ENCODE measurements around the gene FAM163A.
A peak's percentile ranks its signal among the peaks of the same experiment; 100 is the strongest.

The FAM163A gene

GRCh38 chr1:179709841-179710329 lies 33.2 kb upstream of the FAM163A start:
- POLR2A ChIA-PET = no interaction called here
- CTCF ChIA-PET = interaction anchor here (12.5 kb wide), 1 partner anchor 102 kb away, joined by 288 read pairs; no protein-coding TSS in a partner anchor
- peak; percentile 87 for TF ChIP-seq ELF4 (IDR thresholded peaks at IDR 0.05)
- TF ChIP-seq FOXK2 (IDR thresholded peaks at IDR 0.05) = no peak
- no peak for DNase-seq (ENCODE audit: extremely low spot score)

- ChIA-PET POLR2A (no interaction called here), CTCF (interaction anchor here (0.7 to 1.2 kb wide), 2 partner anchors 8 to 96 kb away, joined by 3 read pairs; no protein-coding TSS in a partner anchor)
- no peak for DNase-seq (ENCODE audit: extremely low spot score)
- TF ChIP-seq ZNF384 (IDR thresholded peaks at IDR 0.05) (no peak), NFRKB (IDR thresholded peaks at IDR 0.05) (no peak), TARDBP (IDR thresholded peaks at IDR 0.05) (no peak), FOXM1 (IDR thresholded peaks at IDR 0.05; ENCODE audit: borderline replicate concordance) (no peak), CTBP1 (IDR thresholded peaks at IDR 0.05; ENCODE audit: borderline replicate concordance) (no peak), FOXK2 (IDR thresholded peaks at IDR 0.05) (no peak)
- TF ChIP-seq, protein P1, sequence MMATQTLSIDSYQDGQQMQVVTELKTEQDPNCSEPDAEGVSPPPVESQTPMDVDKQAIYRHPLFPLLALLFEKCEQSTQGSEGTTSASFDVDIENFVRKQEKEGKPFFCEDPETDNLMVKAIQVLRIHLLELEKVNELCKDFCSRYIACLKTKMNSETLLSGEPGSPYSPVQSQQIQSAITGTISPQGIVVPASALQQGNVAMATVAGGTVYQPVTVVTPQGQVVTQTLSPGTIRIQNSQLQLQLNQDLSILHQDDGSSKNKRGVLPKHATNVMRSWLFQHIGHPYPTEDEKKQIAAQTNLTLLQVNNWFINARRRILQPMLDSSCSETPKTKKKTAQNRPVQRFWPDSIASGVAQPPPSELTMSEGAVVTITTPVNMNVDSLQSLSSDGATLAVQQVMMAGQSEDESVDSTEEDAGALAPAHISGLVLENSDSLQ (IDR thresholded peaks at IDR 0.05) = no peak
Measured at GRCh38 chr1:179714159-179714558, 28.9 kb upstream of the FAM163A start.

- POLR2A ChIA-PET = no interaction called here
- CTCF ChIA-PET = interaction anchor here (0.7 to 1.2 kb wide), 2 partner anchors 8 to 95 kb away, joined by 3 read pairs; no protein-coding TSS in a partner anchor
Measured at GRCh38 chr1:179714623-179715022, 28.5 kb upstream of the FAM163A start.

GRCh38 chr1:179719272-179719671 lies 23.8 kb upstream of the FAM163A start:
- TF ChIP-seq CTBP1 (IDR thresholded peaks at IDR 0.05; ENCODE audit: borderline replicate concordance) (no peak), SUZ12 (IDR thresholded peaks at IDR 0.05) (no peak), FOXA1 (IDR thresholded peaks at IDR 0.05) (no peak), L3MBTL2 (conservative IDR thresholded peaks at IDR 0.05) (no peak), ARNT (IDR thresholded peaks at IDR 0.05) (no peak), ELF4 (IDR thresholded peaks at IDR 0.05) (no peak), SP1 (IDR thresholded peaks at IDR 0.05) (no peak), HDGF (IDR thresholded peaks at IDR 0.05; ENCODE audit: borderline replicate concordance) (no peak), BHLHE40 (IDR thresholded peaks at IDR 0.05; ENCODE audit: borderline replicate concordance) (no peak), FOXM1 (IDR thresholded peaks at IDR 0.05; ENCODE audit: borderline replicate concordance) (no peak)
- TF ChIP-seq, protein P1 (IDR thresholded peaks at IDR 0.05) = no peak
- CTCF ChIA-PET = interaction anchor here (1.0 kb wide), 1 partner anchor 96 kb away, joined by 3 read pairs; no protein-coding TSS in a partner anchor

More at GRCh38 chr1:179714623-179715022, 28.5 kb upstream of the FAM163A start:
- no peak for DNase-seq (ENCODE audit: extremely low spot score)
- TF ChIP-seq ARNT (IDR thresholded peaks at IDR 0.05) (no peak), BHLHE40 (IDR thresholded peaks at IDR 0.05; ENCODE audit: borderline replicate concordance) (no peak), SP1 (IDR thresholded peaks at IDR 0.05) (no peak), LEF1 (IDR thresholded peaks at IDR 0.05; ENCODE audit: borderline replicate concordance) (no peak), L3MBTL2 (conservative IDR thresholded peaks at IDR 0.05) (no peak), CTBP1 (IDR thresholded peaks at IDR 0.05; ENCODE audit: borderline replicate concordance) (no peak), TARDBP (IDR thresholded peaks at IDR 0.05) (no peak), ZNF384 (IDR thresholded peaks at IDR 0.05) (no peak), FOXK2 (IDR thresholded peaks at IDR 0.05) (no peak), FOXA1 (IDR thresholded peaks at IDR 0.05) (no peak), SUZ12 (IDR thresholded peaks at IDR 0.05) (no peak), FOXM1 (IDR thresholded peaks at IDR 0.05; ENCODE audit: borderline replicate concordance) (no peak), NFRKB (IDR thresholded peaks at IDR 0.05) (no peak), ELF4 (IDR thresholded peaks at IDR 0.05) (no peak), HDGF (IDR thresholded peaks at IDR 0.05; ENCODE audit: borderline replicate concordance) (no peak)
- TF ChIP-seq, protein P1 (IDR thresholded peaks at IDR 0.05) = no peak

GRCh38 chr1:179728271-179728670 lies 14.8 kb upstream of the FAM163A start:
- ChIA-PET CTCF (interaction anchor here (1.1 kb wide), 1 partner anchor 82 kb away, joined by 5 read pairs; no protein-coding TSS in a partner anchor), POLR2A (no interaction called here)
- no peak for DNase-seq (ENCODE audit: extremely low spot score)
- TF ChIP-seq FOXK2 (IDR thresholded peaks at IDR 0.05) = no peak
- TF ChIP-seq ZNF384 (IDR thresholded peaks at IDR 0.05) = no peak
- no peak for TF ChIP-seq ARNT (IDR thresholded peaks at IDR 0.05)
- no peak for TF ChIP-seq CTBP1 (IDR thresholded peaks at IDR 0.05; ENCODE audit: borderline replicate concordance)
- no peak for TF ChIP-seq BHLHE40 (IDR thresholded peaks at IDR 0.05; ENCODE audit: borderline replicate concordance)
- no peak for TF ChIP-seq TARDBP (IDR thresholded peaks at IDR 0.05)
- TF ChIP-seq L3MBTL2 (conservative IDR thresholded peaks at IDR 0.05) = no peak

More at GRCh38 chr1:179719272-179719671, 23.8 kb upstream of the FAM163A start:
- no peak for DNase-seq (ENCODE audit: extremely low spot score)
- POLR2A ChIA-PET = no interaction called here

- TF ChIP-seq LEF1 (IDR thresholded peaks at IDR 0.05; ENCODE audit: borderline replicate concordance) = no peak
- ChIA-PET POLR2A (no interaction called here), CTCF (interaction anchor here (1.9 kb wide), 1 partner anchor 80 kb away, joined by 6 read pairs; no protein-coding TSS in a partner anchor)
- DNase-seq (ENCODE audit: extremely low spot score) = no peak
Measured at GRCh38 chr1:179729881-179730280, 13.2 kb upstream of the FAM163A start.

DNA sequence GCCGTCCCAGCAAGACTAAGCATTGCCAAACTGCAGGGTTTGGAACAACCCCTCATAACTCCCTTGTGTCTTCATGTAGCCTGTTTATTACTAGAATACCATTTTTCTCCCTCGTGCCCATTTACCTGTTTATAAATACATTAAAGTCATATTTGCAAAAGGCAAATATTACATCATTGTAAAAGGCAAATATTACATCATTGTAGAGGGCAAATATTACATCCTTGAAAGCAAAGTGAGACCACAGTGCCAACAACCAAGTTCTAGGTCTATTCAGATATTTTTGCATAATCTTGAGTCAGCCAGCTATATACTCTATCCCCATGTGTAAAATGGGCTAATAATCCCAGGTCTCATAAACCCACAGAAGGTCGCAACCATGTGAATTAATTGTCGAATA lies 11.4 kb upstream of the FAM163A start:
- CTCF ChIA-PET = no interaction called here
- POLR2A ChIA-PET = no interaction called here
- TF ChIP-seq L3MBTL2 (conservative IDR thresholded peaks at IDR 0.05) (no peak), ARNT (IDR thresholded peaks at IDR 0.05) (no peak), HDGF (IDR thresholded peaks at IDR 0.05; ENCODE audit: borderline replicate concordance) (no peak), CTBP1 (IDR thresholded peaks at IDR 0.05; ENCODE audit: borderline replicate concordance) (no peak), TARDBP (IDR thresholded peaks at IDR 0.05) (no peak), SUZ12 (IDR thresholded peaks at IDR 0.05) (no peak), LEF1 (IDR thresholded peaks at IDR 0.05; ENCODE audit: borderline replicate concordance) (no peak), FOXK2 (IDR thresholded peaks at IDR 0.05) (no peak), FOXM1 (IDR thresholded peaks at IDR 0.05; ENCODE audit: borderline replicate concordance) (no peak)
- no peak for DNase-seq (ENCODE audit: extremely low spot score)
